Nephron (organoid): ENCODE results near the gene PLEKHM3.

Source experiments
- H3K27ac Mint-ChIP-seq, 3 experiments: 2 replicates each; pipeline ENCODE4 v1.8.0; 2020; ENCODE audit warnings: mixed read lengths in 3 of 3, mild to moderate bottlenecking in 2 of 3, moderate library complexity in 1 of 3
- H3K27me3 Mint-ChIP-seq: 2 replicates; pipeline ENCODE4 v1.8.0; 2021; ENCODE audit warnings: low read depth, mild to moderate bottlenecking, moderate library complexity, mixed read lengths
- H3K36me3 Mint-ChIP-seq: 2 replicates; pipeline ENCODE4 v1.8.0; 2020; ENCODE audit warnings: low read depth, mixed read lengths
- H3K4me1 Mint-ChIP-seq: 2 replicates; pipeline ENCODE4 v1.8.0; 2020; ENCODE audit warnings: mixed read lengths
- H3K4me3 Mint-ChIP-seq, 3 experiments: 2 replicates each; pipeline ENCODE4 v1.8.0; 2020; ENCODE audit warnings: mild to moderate bottlenecking in 3 of 3, mixed read lengths in 3 of 3, moderate library complexity in 2 of 3
- H3K9me3 Mint-ChIP-seq: 2 replicates; pipeline ENCODE4 v1.8.0; 2020; ENCODE audit warnings: mixed read lengths
- CTCF ChIP-seq, 3 experiments: fragments of 200-600 bp; sonication (generic); IDR thresholded peaks; one replicate each; pipeline ENCODE4 v1.5.0; 2021; ENCODE audit warnings: antibody characterized with exemption in 3 of 3; ENCODE audit not compliant: unreplicated experiment in 3 of 3

Gene PLEKHM3

GRCh38 chr2:207791579-207792243 is 233.6 kb downstream of the PLEKHM3 start:
- Mint-ChIP-seq H3K27ac (no peak overlapping the region), H3K27me3 (peaks cover 16% of the 10 kb centered on the region), H3K9me3 (no peaks in the 10 kb centered on the region), H3K4me1 (no peaks in the 10 kb centered on the region), H3K4me3 (no peak overlapping the region), H3K36me3 (no peaks in the 10 kb centered on the region)
- TF ChIP-seq CTCF (IDR thresholded peaks at IDR 0.05; ENCODE audit: unreplicated experiment in 3 of 3), result no peak

- TF ChIP-seq CTCF (IDR thresholded peaks at IDR 0.05; ENCODE audit: unreplicated experiment in 3 of 3), result no peak
- Mint-ChIP-seq H3K4me3 (no peak overlapping the region), H3K4me1 (no peaks in the 10 kb centered on the region), H3K9me3 (no peaks in the 10 kb centered on the region), H3K36me3 (no peaks in the 10 kb centered on the region), H3K27me3 (peaks cover 16% of the 10 kb centered on the region), H3K27ac (no peak overlapping the region)
Measured at GRCh38 chr2:207790898-207791297, 234.4 kb downstream of the PLEKHM3 start.

GRCh38 chr2:207787800-207788199 is 237.5 kb downstream of the PLEKHM3 start:
- Mint-ChIP-seq H3K36me3 (no peaks in the 10 kb centered on the region), H3K27ac (no peak overlapping the region), H3K4me1 (no peaks in the 10 kb centered on the region), H3K27me3 (peaks cover 23% of the 10 kb centered on the region), H3K4me3 (no peak overlapping the region), H3K9me3 (no peaks in the 10 kb centered on the region)
- no peak for TF ChIP-seq CTCF (IDR thresholded peaks at IDR 0.05; ENCODE audit: unreplicated experiment in 3 of 3)

- Mint-ChIP-seq H3K4me3 (no peak overlapping the region), H3K4me1 (no peaks in the 10 kb centered on the region), H3K36me3 (no peaks in the 10 kb centered on the region), H3K27ac (no peak overlapping the region), H3K9me3 (no peaks in the 10 kb centered on the region), H3K27me3 (peaks cover 26% of the 10 kb centered on the region)
- no peak for TF ChIP-seq CTCF (IDR thresholded peaks at IDR 0.05; ENCODE audit: unreplicated experiment in 3 of 3)
Measured at GRCh38 chr2:207787017-207787416, 238.3 kb downstream of the PLEKHM3 start.

GRCh38 chr2:207784898-207785297 is 240.4 kb downstream of the PLEKHM3 start:
- H3K4me1 Mint-ChIP-seq, result no peaks in the 10 kb centered on the region
- H3K36me3 Mint-ChIP-seq, result no peaks in the 10 kb centered on the region
- peaks cover 16% of the 10 kb centered on the region for H3K27me3 Mint-ChIP-seq
- H3K27ac Mint-ChIP-seq, result no peak overlapping the region
- TF ChIP-seq CTCF (IDR thresholded peaks at IDR 0.05; ENCODE audit: unreplicated experiment in 3 of 3), result no peak
- H3K4me3 Mint-ChIP-seq, result no peak overlapping the region
- no peaks in the 10 kb centered on the region for H3K9me3 Mint-ChIP-seq

- H3K4me3 Mint-ChIP-seq, result no peak overlapping the region
- no peaks in the 10 kb centered on the region for H3K9me3 Mint-ChIP-seq
- H3K27me3 Mint-ChIP-seq, result peaks cover 16% of the 10 kb centered on the region
- no peak for TF ChIP-seq CTCF (IDR thresholded peaks at IDR 0.05; ENCODE audit: unreplicated experiment in 3 of 3)
- no peaks in the 10 kb centered on the region for H3K4me1 Mint-ChIP-seq
- H3K27ac Mint-ChIP-seq, result no peak overlapping the region
- H3K36me3 Mint-ChIP-seq, result no peaks in the 10 kb centered on the region
Measured at GRCh38 chr2:207783514-207783913, 241.8 kb downstream of the PLEKHM3 start.
